Measurements from ENCODE around the gene TRAF3IP3. TPM values are rescaled to one million over a fixed set of nuclear protein-coding genes. Genes with fewer than 3 reads are reported as not detected.

Gene TRAF3IP3
- total and polyA plus RNA-seq, 2 experiments from 2014 or later = 0.99 to 1.3 TPM

DNA sequence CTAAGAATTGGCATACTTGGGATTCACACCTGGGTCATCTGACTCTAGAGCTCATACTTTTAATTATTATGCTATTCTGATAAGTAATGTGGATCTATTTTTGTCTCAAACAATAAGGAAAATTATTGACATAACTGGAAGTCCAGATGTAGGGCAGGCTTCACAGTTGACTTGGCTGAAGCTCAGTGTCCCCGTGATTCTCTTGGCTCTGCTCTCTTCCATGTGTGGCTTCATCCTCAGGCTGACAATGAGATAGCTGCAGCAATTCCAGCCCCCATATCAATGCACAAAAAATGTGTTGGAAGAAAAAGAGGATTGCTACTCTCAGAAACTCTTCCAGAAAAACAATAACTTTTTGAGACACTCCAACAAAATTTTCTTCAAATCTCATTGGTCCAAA lies 27.4 kb upstream of the TRAF3IP3 start:
- no peak overlapping the region for H3K4me3 ChIP-seq
- no peak overlapping the region for H3K27ac ChIP-seq
- no peaks in the 10 kb centered on the region for H3K27me3 ChIP-seq
- TF ChIP-seq, protein P1, sequence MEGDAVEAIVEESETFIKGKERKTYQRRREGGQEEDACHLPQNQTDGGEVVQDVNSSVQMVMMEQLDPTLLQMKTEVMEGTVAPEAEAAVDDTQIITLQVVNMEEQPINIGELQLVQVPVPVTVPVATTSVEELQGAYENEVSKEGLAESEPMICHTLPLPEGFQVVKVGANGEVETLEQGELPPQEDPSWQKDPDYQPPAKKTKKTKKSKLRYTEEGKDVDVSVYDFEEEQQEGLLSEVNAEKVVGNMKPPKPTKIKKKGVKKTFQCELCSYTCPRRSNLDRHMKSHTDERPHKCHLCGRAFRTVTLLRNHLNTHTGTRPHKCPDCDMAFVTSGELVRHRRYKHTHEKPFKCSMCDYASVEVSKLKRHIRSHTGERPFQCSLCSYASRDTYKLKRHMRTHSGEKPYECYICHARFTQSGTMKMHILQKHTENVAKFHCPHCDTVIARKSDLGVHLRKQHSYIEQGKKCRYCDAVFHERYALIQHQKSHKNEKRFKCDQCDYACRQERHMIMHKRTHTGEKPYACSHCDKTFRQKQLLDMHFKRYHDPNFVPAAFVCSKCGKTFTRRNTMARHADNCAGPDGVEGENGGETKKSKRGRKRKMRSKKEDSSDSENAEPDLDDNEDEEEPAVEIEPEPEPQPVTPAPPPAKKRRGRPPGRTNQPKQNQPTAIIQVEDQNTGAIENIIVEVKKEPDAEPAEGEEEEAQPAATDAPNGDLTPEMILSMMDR (IDR thresholded peaks at IDR 0.05; ENCODE audit: low read depth, low read length) = no peak
- H3K36me3 ChIP-seq = no peaks in the 10 kb centered on the region
- H3K4me1 ChIP-seq (ENCODE audit: low read depth) = no peaks in the 10 kb centered on the region
- H3K9me3 ChIP-seq (ENCODE audit: low read depth) = no peaks in the 10 kb centered on the region
- DNase-seq (ENCODE audit: low read depth in 1 of 2, low spot score in 1 of 2) = no peak

DNA sequence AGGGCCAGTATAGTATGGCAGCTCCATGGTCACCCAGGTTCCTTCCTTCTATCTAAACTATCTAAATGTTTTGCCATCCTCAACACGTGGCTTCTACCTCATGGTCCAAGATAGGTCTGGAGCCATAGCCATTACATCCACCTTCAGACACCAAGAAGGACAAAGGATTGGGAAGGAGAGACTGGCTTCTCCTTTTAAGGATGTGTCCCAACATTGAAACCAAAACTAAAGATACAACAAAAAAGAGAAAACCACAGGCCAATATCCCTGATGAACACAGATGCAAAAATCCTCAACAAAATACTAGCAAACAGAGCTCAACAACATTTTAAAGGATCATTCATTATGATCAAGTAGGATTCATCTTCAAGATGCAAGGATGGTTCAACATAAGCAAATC lies 26.4 kb upstream of the TRAF3IP3 start:
- TF ChIP-seq, protein P1 (IDR thresholded peaks at IDR 0.05; ENCODE audit: low read depth, low read length) = no peak
- H3K27me3 ChIP-seq = no peaks in the 10 kb centered on the region
- no peaks in the 10 kb centered on the region for H3K36me3 ChIP-seq
- H3K4me3 ChIP-seq = no peak overlapping the region
- H3K4me1 ChIP-seq (ENCODE audit: low read depth) = no peaks in the 10 kb centered on the region
- DNase-seq (ENCODE audit: low read depth in 1 of 2, low spot score in 1 of 2) = no peak
- H3K27ac ChIP-seq = no peak overlapping the region
- no peaks in the 10 kb centered on the region for H3K9me3 ChIP-seq (ENCODE audit: low read depth)

DNA sequence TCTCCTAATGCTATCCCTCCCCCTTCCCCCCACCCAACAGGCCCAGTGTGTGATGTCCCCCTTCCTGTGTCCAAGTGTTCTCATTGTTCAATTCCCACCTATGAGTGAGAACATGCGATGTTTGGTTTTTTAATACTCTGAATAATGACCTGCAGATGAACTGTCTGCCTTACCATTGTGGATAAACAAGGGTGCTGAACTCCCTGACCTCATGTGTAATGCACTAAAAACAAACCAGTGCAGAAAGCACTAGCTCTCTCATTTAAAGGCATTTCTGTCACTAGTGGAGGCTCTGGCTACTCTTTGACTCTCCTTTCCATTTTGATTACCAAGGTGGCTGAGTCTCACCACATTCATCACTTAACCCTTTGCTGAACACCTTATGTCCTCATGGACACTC lies 23.1 kb upstream of the TRAF3IP3 start:
- peaks cover 5% of the 10 kb centered on the region for H3K4me1 ChIP-seq (ENCODE audit: low read depth)
- no peak for DNase-seq (ENCODE audit: low read depth in 1 of 2, low spot score in 1 of 2)
- TF ChIP-seq, protein P1 (IDR thresholded peaks at IDR 0.05; ENCODE audit: low read depth, low read length) = no peak

DNA sequence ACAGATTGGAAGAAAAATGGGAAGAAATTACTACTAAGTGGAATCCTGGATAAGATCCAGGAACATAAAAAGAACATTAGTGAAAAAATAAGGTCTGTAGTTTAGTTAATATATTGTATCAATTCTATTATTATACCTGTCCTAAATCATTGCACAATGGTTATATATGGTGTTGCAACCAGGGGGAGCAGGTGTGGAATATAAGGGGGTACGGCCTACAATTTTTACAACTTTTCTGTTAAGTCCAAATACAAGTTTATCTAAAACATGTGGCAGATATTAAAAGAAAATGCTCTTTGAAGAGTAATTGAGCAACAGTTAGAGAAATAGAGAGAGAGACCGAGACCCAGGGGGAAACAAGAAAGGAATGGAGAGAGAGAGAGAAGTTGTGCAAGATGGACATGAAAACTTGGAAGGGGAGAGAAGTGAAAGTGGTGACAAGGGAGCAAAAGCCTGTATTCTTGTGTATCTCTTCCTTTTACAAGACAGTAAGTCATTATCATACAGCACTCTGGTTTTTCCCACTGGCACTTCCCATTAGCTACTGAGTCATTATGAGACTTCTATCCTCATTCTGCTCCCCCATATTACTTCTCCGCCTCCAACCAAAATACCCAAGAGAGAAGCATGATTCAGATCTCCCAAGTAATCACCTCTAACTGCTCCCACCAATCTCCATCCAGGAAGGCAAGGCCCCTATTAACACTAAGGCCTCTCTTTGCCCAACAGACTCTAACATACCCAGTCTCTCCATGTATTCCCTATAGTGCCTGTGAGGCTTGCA lies 22.3 kb upstream of the TRAF3IP3 start:
- Histone ChIP-seq H3K4me3 (no peak overlapping the region), H3K27ac (no peak overlapping the region), H3K27me3 (no peaks in the 10 kb centered on the region), H3K9me3 (ENCODE audit: low read depth) (no peaks in the 10 kb centered on the region), H3K36me3 (no peaks in the 10 kb centered on the region), H3K4me1 (ENCODE audit: low read depth) (peaks cover 5% of the 10 kb centered on the region)
- DNase-seq (ENCODE audit: low read depth in 1 of 2, low spot score in 1 of 2) = peak in 1 of 2 donors; percentile 67
- TF ChIP-seq, protein P1 (IDR thresholded peaks at IDR 0.05; ENCODE audit: low read depth, low read length) = no peak

More for the DNA sequence above, 23.1 kb upstream of the TRAF3IP3 start:
- H3K9me3 ChIP-seq (ENCODE audit: low read depth) = no peaks in the 10 kb centered on the region
- H3K27ac ChIP-seq = no peak overlapping the region
- no peaks in the 10 kb centered on the region for H3K36me3 ChIP-seq
- no peak overlapping the region for H3K4me3 ChIP-seq
- H3K27me3 ChIP-seq = no peaks in the 10 kb centered on the region

DNA sequence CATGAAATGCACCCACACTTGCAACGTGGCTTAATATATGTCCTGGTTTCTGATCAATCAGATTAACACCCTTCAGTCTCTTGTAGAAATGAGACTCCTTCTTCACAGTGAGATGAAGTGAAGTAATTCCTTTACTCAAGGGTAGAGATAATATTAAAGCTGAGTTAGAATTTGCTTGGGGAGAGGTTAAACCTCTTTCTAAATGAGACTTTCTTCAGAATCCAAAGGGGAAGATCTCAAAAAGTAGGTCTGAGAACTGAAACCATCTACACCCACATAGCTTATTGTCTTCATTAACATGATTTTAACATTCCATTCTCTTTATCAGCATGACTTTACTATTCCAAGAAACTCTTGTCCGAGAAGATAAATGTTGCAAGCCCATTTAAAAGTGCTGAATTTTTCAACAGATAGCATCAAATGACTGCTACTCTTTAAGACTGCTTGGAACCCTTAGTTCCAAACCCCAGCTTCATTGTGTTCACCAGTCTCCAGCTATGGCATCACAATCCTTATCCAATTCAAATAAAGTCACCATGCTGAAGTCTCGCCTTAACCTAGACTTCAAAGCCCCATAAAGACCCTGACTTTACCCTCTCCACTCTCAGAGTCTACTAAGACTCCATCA lies 19.2 kb upstream of the TRAF3IP3 start:
- H3K27me3 ChIP-seq = no peaks in the 10 kb centered on the region
- no peaks in the 10 kb centered on the region for H3K9me3 ChIP-seq (ENCODE audit: low read depth)
- H3K27ac ChIP-seq = no peak overlapping the region
- TF ChIP-seq, protein P1 (IDR thresholded peaks at IDR 0.05; ENCODE audit: low read depth, low read length) = no peak
- H3K36me3 ChIP-seq = no peaks in the 10 kb centered on the region
- no peak overlapping the region for H3K4me3 ChIP-seq
- DNase-seq (ENCODE audit: low read depth in 1 of 2, low spot score in 1 of 2) = no peak
- peaks cover 12% of the 10 kb centered on the region for H3K4me1 ChIP-seq (ENCODE audit: low read depth)
